NCI-H2029 treated with DMSO at 0.1 percent for 48 hours (cell line): ENCODE data around the gene UVSSA.

Experiments used
- DNase-seq: peaks from one replicate; lab custom pipeline; 2025; lab: John Stamatoyannopoulos, UW

Gene UVSSA

GRCh38 chr4:1396806-1397455 lies 49.9 kb downstream of the UVSSA start:
- DNase-seq = no peak

- no peak for DNase-seq
Observed at GRCh38 chr4:1398681-1399507, 51.9 kb downstream of the UVSSA start.

GRCh38 chr4:1399508-1400190 lies 52.6 kb downstream of the UVSSA start:
- no peak for DNase-seq

GRCh38 chr4:1400191-1400805 lies 53.3 kb downstream of the UVSSA start:
- no peak for DNase-seq

GRCh38 chr4:1400831-1401408 lies 53.9 kb downstream of the UVSSA start:
- no peak for DNase-seq

GRCh38 chr4:1401409-1402020 lies 54.5 kb downstream of the UVSSA start:
- DNase-seq = no peak

GRCh38 chr4:1402021-1402515 lies 55.1 kb downstream of the UVSSA start:
- no peak for DNase-seq

GRCh38 chr4:1402516-1403091 lies 55.6 kb downstream of the UVSSA start:
- DNase-seq = no peak

- no peak for DNase-seq
Observed at GRCh38 chr4:1403177-1403583, 56.2 kb downstream of the UVSSA start.

- no peak for DNase-seq
Observed at GRCh38 chr4:1403591-1404572, 56.9 kb downstream of the UVSSA start.

GRCh38 chr4:1404573-1405253 lies 57.7 kb downstream of the UVSSA start:
- DNase-seq = no peak

- DNase-seq = no peak
Observed at GRCh38 chr4:1405254-1405635, 58.2 kb downstream of the UVSSA start.

GRCh38 chr4:1405636-1406393 lies 58.8 kb downstream of the UVSSA start:
- DNase-seq = no peak

GRCh38 chr4:1406394-1406980 lies 59.5 kb downstream of the UVSSA start, which contains the start of gene NKX1-1:
Gene NKX1-1, minus strand, starts transcription at chr4:1406442. Its CDS starts 0 bp downstream, at chr4:1406442.
- no peak for DNase-seq

GRCh38 chr4:1406981-1407656 lies 60.1 kb downstream of the UVSSA start:
- no peak for DNase-seq

GRCh38 chr4:1407657-1408333 lies 60.8 kb downstream of the UVSSA start:
- no peak for DNase-seq

GRCh38 chr4:1408418-1408817 lies 61.4 kb downstream of the UVSSA start:
- DNase-seq = no peak
